Muscle of arm (tissue), 12 donors: ENCODE data around the gene OTOF. TPM values are rescaled to one million over a fixed set of nuclear protein-coding genes. Genes with fewer than 3 reads are reported as not detected.
A peak's percentile ranks its signal among the peaks of the same experiment; 100 is the strongest.

Experiments
- DNase-seq: peaks from one replicate; pipeline ENCODE4 v3.0.0-alpha.2; 2013
- polyA plus RNA-seq, 12 donors: library from polyadenylated mRNA; unstranded; fragments of 120-200 nt; gene quantifications; one replicate each; pipeline ENCODE4 v1.2.1, GENCODE V29; 2013; ENCODE audit not compliant: insufficient read length in 12 of 12

Gene OTOF
- polyA plus RNA-seq, 12 donors: 8.3 to 29.6 (median 17.6) TPM; not detected in 1

DNA sequence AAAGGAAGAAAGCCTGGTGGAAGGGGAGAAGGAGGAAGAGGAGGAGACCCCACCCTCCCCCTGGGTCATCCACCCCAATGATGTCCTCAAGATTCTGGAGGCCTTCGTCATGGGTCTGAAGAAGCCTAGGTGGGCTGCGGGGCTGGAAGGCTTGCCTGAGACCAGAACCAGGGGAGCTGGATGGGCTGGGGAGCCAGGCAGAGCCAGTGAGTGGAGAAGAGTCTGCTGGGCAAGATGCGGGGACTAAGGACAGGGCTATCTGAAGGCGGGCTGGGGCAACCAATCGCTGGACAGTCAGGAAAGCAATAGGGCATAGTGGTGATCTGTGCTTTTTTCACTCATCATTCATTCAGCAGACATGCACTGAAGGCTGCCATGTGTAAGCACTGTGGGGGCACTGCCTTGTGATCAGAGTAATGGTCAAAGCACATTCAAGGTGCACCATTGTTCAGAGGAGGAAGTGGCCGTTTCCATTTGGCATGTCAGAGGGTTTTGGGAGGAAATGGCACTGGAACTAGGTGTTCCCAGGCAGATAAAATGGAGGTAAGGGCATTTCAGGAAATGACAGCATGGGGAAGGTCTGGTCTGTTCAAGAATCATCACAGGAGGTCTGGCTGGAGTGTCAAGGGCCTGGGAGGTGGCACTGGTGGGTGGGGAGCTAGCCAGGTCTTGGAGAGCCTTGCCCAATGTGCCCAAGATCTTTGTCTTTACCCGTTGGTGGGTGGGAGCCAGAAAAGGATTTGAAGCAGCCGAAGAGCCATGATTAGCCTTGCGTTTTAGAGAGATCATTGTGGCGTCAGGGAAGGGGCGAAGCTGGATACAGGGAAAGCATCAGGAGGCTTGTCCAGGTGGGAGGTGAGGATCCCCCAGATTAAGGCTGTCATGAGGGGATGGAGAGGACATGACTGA, 24.2 kb downstream of the OTOF start:
- no peak for DNase-seq

DNA sequence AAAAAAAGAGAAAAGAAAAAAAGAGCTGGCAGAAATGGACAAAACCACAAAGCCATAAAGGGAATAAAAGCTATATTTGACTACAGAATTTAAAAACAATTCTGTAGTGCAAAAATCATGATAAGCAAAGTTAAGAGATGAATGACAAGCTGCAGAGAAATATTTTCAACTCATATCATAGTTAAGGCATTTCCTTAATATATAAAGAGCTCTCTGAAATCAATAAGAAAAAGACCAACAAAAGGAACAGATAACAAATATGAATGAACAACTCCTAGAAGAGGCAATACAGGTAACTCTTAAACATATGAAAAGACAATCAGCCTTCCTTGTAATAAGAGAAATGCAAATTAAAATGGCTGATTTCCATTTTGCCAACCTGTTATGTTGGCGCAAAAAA, 26.2 kb downstream of the OTOF start:
- no peak for DNase-seq

DNA sequence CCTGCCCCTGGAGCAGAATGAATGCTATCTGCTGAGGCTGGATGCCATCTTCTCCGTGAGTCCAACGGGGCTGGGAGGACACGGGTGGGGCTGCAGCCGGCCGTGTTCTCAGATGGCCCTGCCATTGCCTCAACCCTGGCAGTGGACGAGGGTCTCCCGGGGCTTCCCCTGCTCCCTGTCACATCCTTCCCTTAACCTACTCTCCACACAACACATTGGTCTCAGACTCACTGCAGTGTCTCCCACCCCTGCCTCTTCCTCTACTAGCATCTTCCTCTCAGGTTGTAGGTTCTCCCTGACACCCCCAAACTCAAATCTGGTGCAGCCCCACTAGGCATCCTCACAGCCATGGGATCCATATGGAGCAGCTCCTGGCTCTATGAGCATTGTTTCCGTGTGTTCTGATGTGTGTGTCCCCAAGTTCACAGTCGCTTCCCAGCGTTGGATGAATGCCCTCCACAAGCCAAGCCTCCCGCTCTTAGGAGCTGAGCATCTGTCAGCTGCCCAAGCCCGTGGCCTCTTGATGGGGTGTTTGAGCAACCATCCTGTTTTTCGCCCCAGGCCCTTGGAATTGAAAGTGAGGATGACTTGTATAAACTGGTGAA, 27.8 kb downstream of the OTOF start:
- DNase-seq: no peak

DNA sequence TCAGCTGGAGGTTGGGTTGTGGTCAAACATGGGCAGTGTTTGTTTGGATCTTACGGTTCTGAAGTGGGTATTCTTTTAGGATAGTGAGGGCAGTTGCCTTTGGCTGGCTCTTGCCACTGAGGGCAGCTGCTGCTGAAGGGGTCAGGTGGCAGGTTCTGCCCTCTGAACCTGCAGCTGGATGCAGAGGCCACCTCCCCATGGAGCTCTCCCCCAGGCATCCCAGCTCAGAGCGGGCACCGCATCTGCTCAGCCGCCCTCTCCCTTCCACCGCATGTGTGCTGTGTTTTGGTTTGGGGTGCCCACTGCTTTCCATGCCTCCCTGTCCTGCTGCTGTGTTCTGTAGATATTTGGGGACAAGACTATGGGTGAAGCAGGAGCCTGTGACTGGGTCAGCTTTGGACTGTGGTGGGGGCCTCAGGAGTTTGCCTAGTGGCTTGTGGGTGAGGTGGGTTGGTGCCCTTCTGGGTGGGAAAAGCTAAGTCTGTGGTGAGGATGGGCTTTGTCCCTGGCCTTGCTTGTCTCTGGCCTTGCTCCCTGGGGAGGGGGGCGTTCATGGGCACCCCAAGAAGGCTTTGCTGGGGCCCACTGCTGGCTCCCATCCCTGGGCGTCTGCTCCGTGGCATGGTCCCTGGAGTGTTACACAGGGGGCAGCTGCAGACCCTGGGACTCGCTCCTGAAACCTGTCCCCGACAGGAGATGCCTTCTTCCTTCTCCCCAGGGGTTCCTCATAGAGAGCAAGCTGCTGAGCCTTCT, 28.5 kb downstream of the OTOF start:
- no peak for DNase-seq

DNA sequence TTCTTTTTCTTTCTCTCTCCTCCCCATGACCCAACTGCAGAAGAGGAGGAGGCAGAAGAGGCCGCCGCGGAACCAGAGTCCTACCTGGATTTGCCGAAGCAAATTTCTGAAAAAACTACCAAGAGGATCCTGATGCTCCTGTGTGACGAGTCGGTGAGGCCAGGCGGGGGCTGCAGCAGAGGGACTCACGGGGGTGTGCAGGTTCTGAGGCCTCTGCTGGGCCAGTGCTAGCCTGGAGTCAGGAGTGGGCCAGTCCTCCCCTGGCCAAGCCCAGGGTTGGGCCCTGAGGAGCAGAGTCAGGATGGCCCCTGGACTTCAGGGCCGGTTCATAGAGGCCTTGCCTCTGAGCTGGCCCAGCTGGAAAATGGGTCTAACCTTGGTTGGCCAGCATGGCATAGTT, 29.3 kb downstream of the OTOF start:
- DNase-seq: no peak

DNA sequence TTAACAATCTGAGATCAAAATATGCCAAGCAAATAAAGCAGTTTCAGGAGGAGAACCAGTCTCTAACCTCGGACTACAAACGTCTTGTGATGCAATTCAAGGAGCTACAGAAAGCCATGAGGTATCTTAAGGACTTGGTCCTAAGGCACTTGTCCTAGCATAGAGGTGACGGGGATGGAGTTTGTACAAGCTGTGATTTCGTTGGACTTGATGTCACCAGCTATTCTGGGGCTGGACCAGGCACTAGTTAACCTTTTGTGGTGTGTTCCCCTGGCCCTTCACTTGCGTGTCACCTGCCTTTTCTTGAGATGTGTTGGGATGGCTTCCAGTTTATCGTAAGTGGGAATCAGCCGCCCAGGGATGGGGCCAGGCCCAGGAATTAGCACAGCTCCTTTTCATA, 33.7 kb downstream of the OTOF start:
- DNase-seq: no peak

DNA sequence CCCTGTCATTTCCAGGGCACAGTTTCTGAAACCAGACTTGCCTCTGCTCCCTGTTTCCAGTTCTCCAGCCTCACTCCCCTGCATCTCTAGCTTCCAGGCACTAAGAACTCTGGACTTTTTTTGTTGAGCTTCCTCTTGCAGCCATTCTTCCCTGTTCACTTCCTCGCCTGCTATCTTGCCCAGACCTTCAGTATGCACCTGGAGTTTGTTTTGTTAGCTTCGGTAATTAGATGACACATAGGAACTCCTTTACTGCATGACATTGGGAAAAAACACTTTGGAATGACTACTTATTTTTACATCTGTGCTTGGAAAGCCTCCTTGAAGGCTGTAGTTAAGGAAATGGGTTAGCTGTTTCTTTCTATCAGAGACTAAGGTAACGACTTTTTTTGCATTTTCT, 35.2 kb downstream of the OTOF start:
- DNase-seq: no peak

DNA sequence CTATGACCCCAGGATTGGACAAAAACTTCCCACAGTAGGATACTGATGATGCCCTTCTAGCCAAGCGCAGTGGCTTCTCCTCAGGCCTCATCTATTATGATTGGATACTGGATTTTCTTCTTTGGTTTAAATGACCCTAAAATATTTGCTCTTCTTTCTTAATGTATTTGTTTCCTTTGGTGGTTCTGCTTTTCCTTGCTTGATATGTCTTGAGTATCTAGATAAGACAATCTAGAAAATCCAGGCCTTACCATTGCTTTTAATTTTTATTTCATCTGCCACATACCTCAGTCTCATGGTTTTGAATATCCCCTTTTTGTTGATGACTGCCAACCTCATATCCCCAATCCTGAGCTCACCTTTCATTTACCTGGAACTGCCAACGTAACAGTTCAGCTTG, 35.6 kb downstream of the OTOF start:
- no peak for DNase-seq

DNA sequence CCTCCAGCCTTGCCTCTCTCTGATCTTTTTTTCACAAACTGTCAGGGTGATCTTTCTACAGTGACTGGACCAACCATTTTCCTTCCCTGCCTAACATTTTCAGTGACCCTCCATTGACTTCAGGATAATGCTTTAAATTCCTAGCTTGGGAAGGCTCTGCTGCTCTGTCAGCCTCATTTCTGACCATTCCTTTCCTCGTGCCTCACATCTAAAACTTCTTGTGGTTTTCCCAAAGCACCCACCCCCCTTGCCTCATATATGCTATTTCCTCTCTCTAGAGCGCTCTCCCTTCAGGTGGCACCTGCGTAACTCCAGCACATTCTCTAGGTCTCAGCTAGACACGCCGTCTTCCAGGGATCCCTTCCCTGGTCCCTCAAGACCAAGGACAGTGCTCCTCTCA, 39.0 kb downstream of the OTOF start:
- DNase-seq: no peak

DNA sequence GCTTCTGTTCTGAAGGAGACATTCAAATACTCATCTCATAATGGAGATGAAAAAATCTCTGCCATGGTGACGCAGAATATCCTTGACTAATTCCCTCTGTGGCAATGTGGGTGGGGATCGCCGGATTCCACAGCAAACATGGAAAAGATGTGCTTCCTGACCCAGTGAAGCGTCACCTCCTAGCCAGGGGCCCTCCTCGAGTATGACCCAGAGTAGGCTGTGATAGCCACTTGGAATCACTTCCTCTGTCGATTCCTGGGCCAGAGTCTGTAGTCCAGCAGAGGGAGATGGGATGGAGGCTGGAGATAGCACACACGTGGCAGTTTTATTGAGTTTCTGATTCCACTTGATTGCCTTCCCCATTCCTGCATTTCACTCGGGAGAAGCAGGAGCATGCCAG, 39.4 kb downstream of the OTOF start:
- no peak for DNase-seq

DNA sequence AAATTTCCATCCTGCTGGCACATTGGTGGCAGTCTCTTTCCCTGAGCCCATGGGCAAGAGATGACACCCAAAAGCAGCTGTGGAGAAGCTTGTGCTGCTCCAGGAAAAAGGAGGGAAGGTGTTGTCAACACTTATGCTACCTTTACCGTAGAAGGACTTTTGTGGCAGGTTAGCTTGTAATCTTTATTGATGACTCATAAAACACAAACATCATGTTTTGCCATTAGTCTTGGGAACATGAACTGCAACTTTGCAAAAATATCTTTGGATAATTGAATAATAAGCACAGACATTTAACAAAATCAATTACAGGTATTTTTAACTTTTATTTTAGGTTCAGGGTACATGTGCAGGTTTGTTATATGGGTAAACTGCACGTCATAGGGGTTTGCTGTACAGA, 42.8 kb downstream of the OTOF start:
- no peak for DNase-seq

DNA sequence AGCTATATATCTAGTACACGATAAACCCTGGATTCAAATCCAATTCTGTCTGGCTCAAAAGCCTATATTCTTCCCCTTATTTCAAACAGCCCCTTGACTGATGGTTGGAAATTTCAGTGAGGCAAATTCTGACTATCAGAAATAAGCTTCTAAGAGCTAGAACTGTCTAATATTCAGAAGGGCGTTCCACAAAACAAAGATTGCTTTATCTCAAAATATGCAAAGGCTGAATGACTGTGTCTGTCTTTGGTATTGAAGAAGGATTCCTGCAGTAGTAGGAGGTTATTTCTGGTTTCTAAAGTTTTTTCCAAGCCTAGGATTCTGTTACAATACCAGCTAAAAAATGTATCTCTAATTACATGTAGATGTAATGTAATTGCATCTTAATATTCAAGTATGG, 45.1 kb downstream of the OTOF start:
- no peak for DNase-seq

DNA sequence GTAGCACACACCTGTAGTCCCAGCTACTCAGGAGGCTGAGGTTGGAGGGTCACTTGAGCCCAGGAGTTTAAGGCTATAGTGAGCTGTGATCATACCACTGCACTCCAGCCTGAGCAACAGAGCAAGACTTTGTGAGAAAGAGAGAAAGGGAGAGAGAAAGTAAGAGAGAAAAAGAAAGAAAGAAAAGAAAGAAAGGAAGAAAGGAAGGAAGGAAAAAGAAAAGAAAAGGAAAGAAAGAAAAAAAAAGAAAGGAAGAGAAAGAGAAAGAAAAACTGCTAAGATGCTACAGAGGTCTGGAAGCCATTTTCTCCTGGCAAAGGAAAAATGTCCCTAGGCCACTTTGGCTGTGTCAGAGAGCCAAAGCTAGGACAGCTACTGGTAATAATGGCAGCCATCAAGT, 45.6 kb downstream of the OTOF start:
- no peak for DNase-seq

DNA sequence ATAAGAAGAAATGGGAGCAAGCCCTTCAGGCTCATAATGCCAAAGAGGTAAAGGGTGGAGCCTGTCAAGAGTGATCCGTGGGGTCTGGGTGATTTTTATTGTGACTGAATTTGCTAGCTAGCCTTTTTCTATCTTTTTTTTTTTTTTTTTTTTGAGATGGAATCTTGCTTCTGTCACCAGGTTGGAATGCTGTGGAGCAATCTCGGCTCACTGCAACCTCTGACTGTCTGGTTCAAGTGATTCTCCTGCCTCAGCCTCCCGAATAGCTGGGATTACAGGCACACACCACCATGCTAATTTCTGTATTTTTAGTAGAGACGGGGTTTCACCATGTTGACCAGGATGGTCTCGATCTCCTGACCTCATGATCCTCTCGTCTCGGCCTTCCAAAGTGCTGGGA, 47.1 kb downstream of the OTOF start:
- DNase-seq: no peak

DNA sequence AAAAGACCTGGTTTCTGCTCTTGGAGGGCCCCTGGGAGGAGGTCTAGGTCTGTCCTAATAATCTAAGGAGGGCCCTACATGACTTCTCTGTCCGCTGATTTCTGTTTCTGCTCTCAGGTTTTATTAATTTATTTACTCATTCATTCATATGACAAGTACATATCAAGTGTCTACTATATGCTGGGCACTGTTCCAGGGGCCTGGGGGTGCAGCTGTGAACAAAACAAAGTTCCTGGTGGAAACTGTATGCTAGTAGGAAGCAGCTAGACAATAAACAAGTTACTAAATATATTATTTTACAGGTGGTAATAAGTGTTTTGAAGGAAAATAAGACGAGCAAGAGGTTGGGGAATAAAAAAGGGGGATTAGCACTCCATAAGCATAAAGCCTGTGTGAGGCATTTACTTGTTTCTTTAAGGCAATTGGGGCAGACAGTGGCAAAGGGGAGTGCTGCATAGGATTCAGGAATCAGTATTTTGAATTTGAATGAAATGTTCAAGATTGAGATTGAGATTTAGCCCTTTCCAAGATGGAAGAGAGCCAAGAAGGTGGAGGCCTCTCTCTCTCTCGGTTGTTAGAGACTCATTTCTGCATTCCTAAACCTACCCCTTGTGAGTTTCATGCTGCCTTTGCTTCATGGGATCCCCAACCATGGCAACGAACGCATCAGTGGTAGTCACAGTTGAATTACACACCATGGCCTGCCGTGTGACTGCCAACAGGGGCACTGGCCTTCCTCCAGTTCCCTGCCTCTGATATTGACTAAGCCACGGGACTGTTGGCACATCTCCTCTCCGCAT, 47.9 kb downstream of the OTOF start:
- DNase-seq: peak; percentile 4

DNA sequence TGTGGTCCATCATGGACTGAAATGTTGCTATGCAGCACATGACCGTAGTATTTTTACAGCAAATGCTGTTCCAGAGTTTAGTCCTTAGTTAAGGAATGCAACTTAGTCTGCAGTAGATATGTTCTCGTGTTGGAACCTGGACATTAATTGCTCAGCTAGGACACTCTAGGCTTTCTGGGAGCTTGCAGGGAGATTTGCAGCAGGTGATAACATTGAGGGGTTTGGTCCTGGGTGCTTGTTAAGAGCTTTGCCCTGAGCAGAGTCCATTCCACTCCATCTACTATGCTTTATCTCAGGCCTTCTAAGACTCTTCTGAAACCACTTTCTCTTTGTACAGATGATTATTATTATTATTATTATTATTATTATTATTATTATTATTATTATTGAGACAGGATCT, 49.1 kb downstream of the OTOF start:
- no peak for DNase-seq

DNA sequence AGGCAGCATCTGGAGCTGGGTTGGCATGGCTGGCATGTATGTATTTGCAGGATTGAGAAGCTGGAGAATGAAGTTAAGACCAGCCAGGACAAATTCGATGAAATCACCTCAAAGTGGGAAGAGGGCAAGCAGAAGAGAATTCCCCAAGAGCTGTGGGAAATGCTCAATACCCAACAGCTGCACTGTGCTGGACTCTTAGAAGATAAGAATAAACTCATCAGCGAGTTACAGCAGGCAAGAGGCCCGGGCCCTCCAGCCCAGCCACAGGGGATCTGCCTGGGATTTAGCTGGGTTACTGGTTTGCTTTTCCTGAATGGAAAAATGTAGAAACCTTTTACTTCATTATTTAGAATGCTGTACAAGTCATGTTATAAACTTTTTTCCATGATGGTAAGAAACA, 53.7 kb downstream of the OTOF start:
- DNase-seq: no peak

DNA sequence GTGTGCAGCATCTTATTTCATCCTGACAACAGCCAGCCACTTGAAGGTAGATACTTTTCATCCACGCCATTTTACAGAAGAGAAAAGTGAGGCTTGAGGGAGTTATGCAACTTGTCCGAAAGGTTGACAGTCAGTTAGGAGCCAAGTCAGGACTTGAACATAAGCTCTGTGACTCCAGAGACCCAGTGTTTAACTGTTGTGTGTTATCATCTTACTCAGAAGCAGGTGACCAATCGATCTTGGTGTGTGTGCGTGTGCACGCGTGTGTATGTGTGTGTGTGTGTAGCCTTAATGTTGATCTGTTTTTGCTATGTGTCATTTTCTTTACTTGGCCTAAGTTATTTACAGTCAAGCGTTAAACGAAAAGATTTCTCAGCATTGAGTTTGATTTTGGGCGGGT, 54.2 kb downstream of the OTOF start:
- no peak for DNase-seq

DNA sequence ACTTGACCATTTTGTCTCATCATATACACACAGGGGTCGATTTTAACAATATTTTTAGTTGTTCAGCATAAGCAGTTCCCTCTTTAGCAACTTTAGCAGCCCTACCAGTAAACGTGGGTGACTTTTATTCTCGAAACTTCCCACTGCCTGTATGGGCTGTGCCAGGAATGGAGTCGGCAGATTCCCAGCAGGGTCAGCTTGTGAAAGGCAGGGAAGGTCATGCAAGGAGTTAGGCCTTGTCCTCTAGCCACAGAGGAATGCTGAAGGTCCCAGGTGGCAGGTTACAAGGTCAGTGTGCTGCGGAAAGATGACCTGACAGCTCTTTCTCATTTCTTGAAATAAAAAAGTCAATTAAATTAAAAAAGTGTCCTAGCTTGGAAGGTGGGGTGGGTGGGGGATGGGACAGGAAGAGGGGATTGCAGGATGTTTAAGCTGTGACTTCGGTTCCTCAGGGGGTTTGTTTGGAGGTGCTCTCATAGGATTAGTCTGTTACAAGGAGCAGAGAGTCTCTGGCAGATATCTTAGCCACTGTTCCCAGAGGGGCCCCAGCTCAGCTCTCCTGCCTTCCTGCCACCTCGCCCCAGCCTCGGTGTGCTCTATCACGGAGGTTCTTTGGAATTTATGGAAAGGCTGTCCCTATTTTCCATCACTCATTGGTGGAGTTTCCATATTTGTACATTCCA, 54.8 kb downstream of the OTOF start:
- DNase-seq: no peak

DNA sequence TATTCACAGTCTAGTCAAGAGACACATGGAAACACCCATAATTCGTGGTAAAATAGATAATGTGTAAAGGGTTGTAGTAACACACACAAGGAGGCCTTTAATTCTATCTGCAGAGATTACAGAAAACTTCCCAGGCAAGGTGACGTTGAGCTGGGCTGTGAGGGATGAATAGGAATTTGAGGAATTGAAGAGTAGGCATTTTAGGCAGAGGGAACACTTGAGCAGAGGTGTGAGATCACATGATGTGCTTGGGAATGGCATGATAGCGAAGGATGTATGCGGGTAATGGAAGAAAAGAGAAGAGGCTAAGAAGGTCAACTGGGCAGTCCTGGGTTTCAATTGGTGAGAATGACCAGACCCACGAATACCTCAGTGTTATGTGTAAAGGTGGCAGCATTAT, 56.0 kb downstream of the OTOF start:
- no peak for DNase-seq

DNA sequence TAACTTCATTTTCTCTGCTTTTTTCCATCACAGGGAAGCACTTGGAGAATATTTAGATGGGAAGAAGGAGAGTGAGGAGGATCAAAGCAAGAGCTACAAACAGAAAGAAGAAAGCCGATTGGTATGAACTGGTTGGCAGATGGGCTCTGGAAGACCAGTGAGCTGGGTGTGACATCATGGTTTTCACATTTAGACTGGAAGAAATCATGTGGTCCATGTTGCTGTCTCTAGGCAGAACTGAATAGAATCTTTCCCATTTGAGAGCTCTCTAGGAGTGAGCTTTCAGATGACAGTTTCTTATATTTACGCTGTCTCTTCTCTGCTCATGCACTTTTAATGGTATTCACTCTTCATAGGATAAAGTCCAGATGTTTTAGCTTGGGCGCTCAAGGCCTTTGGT, 63.6 kb downstream of the OTOF start:
- DNase-seq: no peak
